ENCODE results near the gene ETNPPL.

DNA sequence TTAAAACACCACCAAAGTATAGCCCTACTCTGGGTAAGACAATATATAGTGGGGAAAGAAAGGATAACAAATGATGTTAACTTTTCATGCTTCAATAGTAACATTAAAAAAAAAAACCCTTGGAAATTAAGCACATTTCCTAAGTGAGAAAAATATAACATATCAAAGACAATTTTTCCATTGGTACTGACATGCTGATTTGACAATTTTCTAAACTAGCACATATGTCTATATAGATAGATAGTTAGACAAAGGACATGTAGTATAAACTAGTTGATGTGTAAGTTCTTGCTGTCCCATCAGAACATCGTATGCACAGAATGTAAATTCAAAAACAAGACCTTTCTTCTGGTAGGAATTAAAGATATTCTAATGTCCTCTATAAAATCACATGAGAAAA lies 47.2 kb upstream of the ETNPPL start:
- TF ChIP-seq, protein P1, sequence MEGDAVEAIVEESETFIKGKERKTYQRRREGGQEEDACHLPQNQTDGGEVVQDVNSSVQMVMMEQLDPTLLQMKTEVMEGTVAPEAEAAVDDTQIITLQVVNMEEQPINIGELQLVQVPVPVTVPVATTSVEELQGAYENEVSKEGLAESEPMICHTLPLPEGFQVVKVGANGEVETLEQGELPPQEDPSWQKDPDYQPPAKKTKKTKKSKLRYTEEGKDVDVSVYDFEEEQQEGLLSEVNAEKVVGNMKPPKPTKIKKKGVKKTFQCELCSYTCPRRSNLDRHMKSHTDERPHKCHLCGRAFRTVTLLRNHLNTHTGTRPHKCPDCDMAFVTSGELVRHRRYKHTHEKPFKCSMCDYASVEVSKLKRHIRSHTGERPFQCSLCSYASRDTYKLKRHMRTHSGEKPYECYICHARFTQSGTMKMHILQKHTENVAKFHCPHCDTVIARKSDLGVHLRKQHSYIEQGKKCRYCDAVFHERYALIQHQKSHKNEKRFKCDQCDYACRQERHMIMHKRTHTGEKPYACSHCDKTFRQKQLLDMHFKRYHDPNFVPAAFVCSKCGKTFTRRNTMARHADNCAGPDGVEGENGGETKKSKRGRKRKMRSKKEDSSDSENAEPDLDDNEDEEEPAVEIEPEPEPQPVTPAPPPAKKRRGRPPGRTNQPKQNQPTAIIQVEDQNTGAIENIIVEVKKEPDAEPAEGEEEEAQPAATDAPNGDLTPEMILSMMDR (conservative IDR thresholded peaks at IDR 0.05): no peak
- TF ChIP-seq ZFX (IDR thresholded peaks at IDR 0.05): no peak
